ENCODE data around the gene LDLRAD3. TPM values are rescaled to one million over a fixed set of nuclear protein-coding genes. Genes with fewer than 3 reads are reported as not detected.
"Not testable (repeated sequence)": the region's sequence is repeated elsewhere in the genome, so short reads cannot be mapped to it uniquely, and the experiment has no call there.

LDLRAD3 gene
- total RNA-seq, 1 donor from 2014 or later: 19.6 TPM

DNA sequence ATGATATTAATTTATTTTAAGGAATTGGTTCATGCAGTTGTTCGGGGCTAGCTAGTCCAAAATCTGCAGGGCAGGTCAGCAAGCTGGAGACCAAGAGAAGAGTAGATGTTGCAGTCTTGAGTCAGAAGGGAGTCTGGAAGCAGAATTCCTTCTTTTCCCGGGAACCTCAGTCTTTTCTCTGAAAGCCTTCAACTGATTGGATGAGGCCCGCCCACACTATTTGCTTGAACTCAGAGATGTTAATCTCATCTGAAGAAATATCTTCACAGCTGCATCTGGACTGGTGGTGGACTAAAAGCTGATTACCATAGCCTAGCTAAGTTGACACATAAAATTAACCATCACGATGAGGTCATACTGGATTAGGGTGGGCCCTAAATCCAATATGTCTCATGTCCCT is 223.2 kb downstream of the LDLRAD3 start:
- Mint-ChIP-seq H3K36me3 (ENCODE audit: insufficient read depth) (peaks cover 10% of the 10 kb centered on the region), H3K27me3 (no peaks in the 10 kb centered on the region), H3K4me3 (ENCODE audit: low read depth) (no peak overlapping the region), H3K27ac (peak overlapping the region; percentile 47), H3K9me3 (ENCODE audit: low read depth) (peaks cover 11% of the 10 kb centered on the region), H3K4me1 (ENCODE audit: low read depth) (peaks cover 26% of the 10 kb centered on the region)
- DNase-seq (ENCODE audit: low spot score, unreplicated experiment): no peak
- no peak for TF ChIP-seq CTCF (IDR thresholded peaks at IDR 0.05; ENCODE audit: unreplicated experiment)

DNA sequence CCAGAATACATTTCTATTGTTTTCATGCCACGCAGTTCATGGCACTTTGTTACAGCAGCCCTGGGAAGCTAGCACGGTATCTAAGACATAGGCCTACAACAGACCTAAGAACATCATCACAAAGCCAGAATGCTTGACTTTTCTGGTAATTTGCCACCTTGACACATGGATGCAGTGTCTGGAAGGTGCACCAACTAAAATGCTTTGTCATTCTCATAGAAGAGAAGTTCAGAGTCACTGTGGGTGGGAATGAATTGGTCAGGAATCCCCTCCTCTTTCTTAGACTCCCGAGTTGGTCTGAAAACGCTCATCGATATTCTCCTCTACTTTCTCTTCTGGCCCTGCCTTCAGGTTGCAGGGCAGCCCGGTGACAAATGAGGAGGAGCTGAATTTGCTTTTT is 223.9 kb downstream of the LDLRAD3 start:
- Mint-ChIP-seq H3K4me3 (ENCODE audit: low read depth) (no peak overlapping the region), H3K4me1 (ENCODE audit: low read depth) (peaks cover 26% of the 10 kb centered on the region), H3K36me3 (ENCODE audit: insufficient read depth) (peaks cover 14% of the 10 kb centered on the region), H3K27ac (peak overlapping the region; percentile 63), H3K9me3 (ENCODE audit: low read depth) (peaks cover 18% of the 10 kb centered on the region), H3K27me3 (no peaks in the 10 kb centered on the region)
- TF ChIP-seq CTCF (IDR thresholded peaks at IDR 0.05; ENCODE audit: unreplicated experiment): no peak
- DNase-seq (ENCODE audit: low spot score, unreplicated experiment): no peak

- TF ChIP-seq CTCF (IDR thresholded peaks at IDR 0.05; ENCODE audit: unreplicated experiment): no peak
- Mint-ChIP-seq H3K4me3 (ENCODE audit: low read depth) (no peak overlapping the region), H3K9me3 (ENCODE audit: low read depth) (peaks cover 22% of the 10 kb centered on the region), H3K27me3 (no peaks in the 10 kb centered on the region), H3K27ac (no peak overlapping the region), H3K36me3 (ENCODE audit: insufficient read depth) (peaks cover 15% of the 10 kb centered on the region), H3K4me1 (ENCODE audit: low read depth) (peaks cover 1% of the 10 kb centered on the region)
- DNase-seq (ENCODE audit: low spot score, unreplicated experiment): no peak
Measured at GRCh38 chr11:36177836-36178235, 234.0 kb downstream of the LDLRAD3 start.

GRCh38 chr11:36186340-36187175 is 242.7 kb downstream of the LDLRAD3 start:
- H3K27me3 Mint-ChIP-seq: no peaks in the 10 kb centered on the region
- no peak overlapping the region for H3K4me3 Mint-ChIP-seq (ENCODE audit: low read depth)
- no peak for DNase-seq (ENCODE audit: low spot score, unreplicated experiment)
- H3K4me1 Mint-ChIP-seq (ENCODE audit: low read depth): peaks cover 3% of the 10 kb centered on the region
- H3K27ac Mint-ChIP-seq: no peak overlapping the region
- H3K9me3 Mint-ChIP-seq (ENCODE audit: low read depth): peaks cover 4% of the 10 kb centered on the region
- TF ChIP-seq CTCF (IDR thresholded peaks at IDR 0.05; ENCODE audit: unreplicated experiment): no peak
- peaks cover 8% of the 10 kb centered on the region for H3K36me3 Mint-ChIP-seq (ENCODE audit: insufficient read depth)

DNA sequence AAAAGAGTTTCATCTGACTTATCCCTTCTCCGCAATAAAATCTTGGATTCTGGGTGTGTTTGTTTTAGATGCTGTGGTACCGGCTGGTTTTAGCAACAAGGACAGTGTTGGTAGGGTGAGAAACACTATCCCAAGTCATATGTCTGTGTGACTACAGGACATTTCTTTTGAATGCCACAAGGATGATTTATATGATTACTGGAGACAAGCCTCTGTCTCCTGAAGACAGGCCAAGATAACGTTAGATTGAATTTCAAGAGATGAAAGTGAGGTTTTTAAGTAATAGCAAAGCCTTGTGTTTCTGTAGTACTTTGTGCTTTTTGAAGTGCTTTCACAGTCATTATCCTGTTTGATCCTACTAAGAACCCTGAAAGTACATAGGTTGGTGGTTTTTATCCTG is 243.8 kb downstream of the LDLRAD3 start:
- H3K4me1 Mint-ChIP-seq (ENCODE audit: low read depth): peaks cover 3% of the 10 kb centered on the region
- no peak for DNase-seq (ENCODE audit: low spot score, unreplicated experiment)
- TF ChIP-seq CTCF (IDR thresholded peaks at IDR 0.05; ENCODE audit: unreplicated experiment): no peak
- H3K27me3 Mint-ChIP-seq: no peaks in the 10 kb centered on the region
- no peak overlapping the region for H3K4me3 Mint-ChIP-seq (ENCODE audit: low read depth)
- H3K36me3 Mint-ChIP-seq (ENCODE audit: insufficient read depth): peaks cover 8% of the 10 kb centered on the region
- no peak overlapping the region for H3K27ac Mint-ChIP-seq
- H3K9me3 Mint-ChIP-seq (ENCODE audit: low read depth): peaks cover 4% of the 10 kb centered on the region

DNA sequence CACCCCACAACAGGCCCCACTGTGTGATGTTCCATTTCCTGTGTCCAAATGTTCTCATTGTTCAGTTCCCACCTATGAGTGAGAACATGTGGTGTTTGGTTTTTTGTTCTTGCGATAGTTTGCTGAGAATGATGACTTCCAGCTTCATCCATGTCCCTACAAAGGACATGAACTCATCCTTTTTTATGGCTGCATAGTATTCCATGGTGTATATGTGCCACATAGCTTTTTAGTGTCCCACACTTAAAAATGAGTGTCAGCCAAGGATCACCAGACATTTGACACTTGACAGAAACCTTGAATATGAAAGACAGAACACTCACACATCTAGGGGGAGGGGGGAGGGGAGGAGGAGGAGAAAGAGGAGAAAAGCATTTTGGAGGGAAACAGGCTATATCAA is 245.9 kb downstream of the LDLRAD3 start:
- not testable (repeated sequence) for H3K9me3 Mint-ChIP-seq (ENCODE audit: low read depth); H3K27me3 Mint-ChIP-seq; H3K4me3 Mint-ChIP-seq (ENCODE audit: low read depth); H3K4me1 Mint-ChIP-seq (ENCODE audit: low read depth); DNase-seq (ENCODE audit: low spot score, unreplicated experiment); H3K27ac Mint-ChIP-seq
- peaks cover 10% of the 10 kb centered on the region for H3K36me3 Mint-ChIP-seq (ENCODE audit: insufficient read depth)

Data from progenitor cell of endocrine pancreas (in vitro differentiated cells).